Measurements from ENCODE around the gene PGGHG.
"Not testable (repeated sequence)": the region's sequence is repeated elsewhere in the genome, so short reads cannot be mapped to it uniquely, and the experiment has no call there.

The PGGHG gene

DNA sequence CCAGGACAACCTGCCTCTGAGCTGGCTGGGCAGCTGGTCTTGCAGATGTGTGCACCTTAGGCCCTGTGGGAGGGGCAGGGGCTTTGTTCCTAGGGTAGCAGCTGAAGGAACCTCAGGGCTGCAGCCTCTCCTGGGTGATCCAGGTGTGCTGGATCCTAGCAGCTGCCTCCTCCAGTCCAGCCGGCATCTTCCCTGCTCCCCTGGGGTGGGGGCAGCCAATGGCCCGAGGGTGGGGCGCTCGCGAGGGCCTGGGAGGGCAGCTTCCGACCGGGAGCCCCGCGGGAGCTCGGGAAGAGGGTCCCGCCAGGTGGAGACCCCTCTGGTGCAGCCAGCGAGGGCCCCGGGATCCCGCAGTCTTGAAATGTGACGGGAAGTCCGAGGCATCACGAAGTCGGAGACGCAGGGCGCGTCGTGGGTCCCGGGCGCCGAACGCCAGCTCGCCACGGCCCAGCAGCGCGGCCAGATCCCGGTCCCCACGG lies 26.6 kb downstream of the PGGHG start:
- peaks cover 31% of the 10 kb centered on the region for H3K27me3 ChIP-seq
- peak overlapping the region; percentile 80 to 98 for H3K4me3 ChIP-seq (ENCODE audit: low read depth in 1 of 2, low read length in 1 of 2)
- peaks cover 22% of the 10 kb centered on the region for H3K36me3 ChIP-seq
- no peaks in the 10 kb centered on the region for H3K9me3 ChIP-seq
- TF ChIP-seq, protein P1, sequence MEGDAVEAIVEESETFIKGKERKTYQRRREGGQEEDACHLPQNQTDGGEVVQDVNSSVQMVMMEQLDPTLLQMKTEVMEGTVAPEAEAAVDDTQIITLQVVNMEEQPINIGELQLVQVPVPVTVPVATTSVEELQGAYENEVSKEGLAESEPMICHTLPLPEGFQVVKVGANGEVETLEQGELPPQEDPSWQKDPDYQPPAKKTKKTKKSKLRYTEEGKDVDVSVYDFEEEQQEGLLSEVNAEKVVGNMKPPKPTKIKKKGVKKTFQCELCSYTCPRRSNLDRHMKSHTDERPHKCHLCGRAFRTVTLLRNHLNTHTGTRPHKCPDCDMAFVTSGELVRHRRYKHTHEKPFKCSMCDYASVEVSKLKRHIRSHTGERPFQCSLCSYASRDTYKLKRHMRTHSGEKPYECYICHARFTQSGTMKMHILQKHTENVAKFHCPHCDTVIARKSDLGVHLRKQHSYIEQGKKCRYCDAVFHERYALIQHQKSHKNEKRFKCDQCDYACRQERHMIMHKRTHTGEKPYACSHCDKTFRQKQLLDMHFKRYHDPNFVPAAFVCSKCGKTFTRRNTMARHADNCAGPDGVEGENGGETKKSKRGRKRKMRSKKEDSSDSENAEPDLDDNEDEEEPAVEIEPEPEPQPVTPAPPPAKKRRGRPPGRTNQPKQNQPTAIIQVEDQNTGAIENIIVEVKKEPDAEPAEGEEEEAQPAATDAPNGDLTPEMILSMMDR (IDR thresholded peaks at IDR 0.05) = no peak
- H3K27ac ChIP-seq = peak overlapping the region; percentile 95
- H3K4me1 ChIP-seq (ENCODE audit: control insufficient read depth in 1 of 2, insufficient read depth in 1 of 2, low read depth in 1 of 2, low read length in 1 of 2) = peaks cover 62 to 66% of the 10 kb centered on the region in 2 experiments

DNA sequence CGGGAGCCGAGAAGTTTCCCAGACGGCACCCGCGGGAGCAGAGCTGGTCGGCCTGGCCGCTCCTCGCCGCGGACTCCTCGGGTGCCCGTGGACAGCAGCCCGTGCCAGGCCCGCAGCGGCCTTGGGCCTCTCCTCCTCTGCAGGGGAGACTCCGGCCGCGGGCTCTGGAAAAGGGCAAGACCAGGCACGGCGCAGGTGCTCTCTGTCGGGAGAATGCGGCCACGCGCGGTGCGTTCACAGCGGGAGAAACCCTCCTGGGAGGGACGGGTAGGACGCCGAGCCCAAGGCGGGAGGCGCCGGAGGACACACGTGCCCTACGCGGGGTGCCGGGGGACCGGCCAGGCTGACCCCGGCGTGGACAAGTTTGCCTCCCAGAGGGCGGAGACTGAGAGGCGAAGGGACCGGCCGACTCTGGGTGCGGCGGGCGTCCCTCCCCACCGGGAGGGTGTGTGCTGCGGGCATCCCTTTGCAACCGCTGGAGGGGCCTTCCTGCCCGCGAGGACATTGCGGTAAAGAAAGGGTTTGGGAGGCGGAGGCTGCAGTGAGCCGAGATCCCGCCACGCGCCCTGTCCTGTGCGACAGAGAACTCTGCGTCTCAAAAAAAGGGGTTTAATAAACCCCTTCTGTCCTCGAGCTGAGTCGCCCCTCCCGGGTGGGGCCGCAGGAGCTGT lies 27.2 kb downstream of the PGGHG start:
- peak overlapping the region; percentile 95 for H3K27ac ChIP-seq
- TF ChIP-seq, protein P1 (IDR thresholded peaks at IDR 0.05) = no peak
- peaks cover 33% of the 10 kb centered on the region for H3K27me3 ChIP-seq
- peaks cover 22% of the 10 kb centered on the region for H3K36me3 ChIP-seq
- peaks cover 63 to 72% of the 10 kb centered on the region in 2 experiments for H3K4me1 ChIP-seq (ENCODE audit: control insufficient read depth in 1 of 2, insufficient read depth in 1 of 2, low read depth in 1 of 2, low read length in 1 of 2)
- peak overlapping the region; percentile 80 to 98 for H3K4me3 ChIP-seq (ENCODE audit: low read depth in 1 of 2, low read length in 1 of 2)
- H3K9me3 ChIP-seq = no peaks in the 10 kb centered on the region

DNA sequence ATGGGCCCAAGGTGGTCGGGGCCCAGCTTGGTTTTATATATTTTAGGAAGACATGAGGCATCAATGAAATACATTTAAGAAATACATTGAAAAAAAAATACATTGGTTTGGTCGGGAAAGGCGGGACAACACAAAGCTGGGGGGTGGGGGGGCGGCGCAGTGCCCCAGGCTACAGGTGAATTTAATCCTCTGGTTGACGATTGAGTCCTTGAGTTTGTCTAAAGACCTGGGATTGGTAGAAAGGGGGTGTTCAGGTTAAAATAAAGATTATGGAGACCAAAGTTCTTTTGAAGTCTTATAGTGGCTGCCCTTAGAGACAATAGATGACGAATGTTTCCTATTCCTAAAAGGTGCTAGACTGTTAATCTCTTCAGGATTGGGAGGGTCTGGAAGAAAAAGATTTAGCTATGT lies 28.0 kb downstream of the PGGHG start:
- TF ChIP-seq, protein P1 (IDR thresholded peaks at IDR 0.05) = no peak
- Histone ChIP-seq H3K27ac (peak overlapping the region; percentile 95), H3K36me3 (peaks cover 22% of the 10 kb centered on the region), H3K4me1 (ENCODE audit: control insufficient read depth in 1 of 2, insufficient read depth in 1 of 2, low read depth in 1 of 2, low read length in 1 of 2) (peaks cover 60 to 68% of the 10 kb centered on the region in 2 experiments), H3K9me3 (no peaks in the 10 kb centered on the region), H3K4me3 (ENCODE audit: low read depth in 1 of 2, low read length in 1 of 2) (peak overlapping the region; percentile 80 to 98), H3K27me3 (peaks cover 33% of the 10 kb centered on the region)

DNA sequence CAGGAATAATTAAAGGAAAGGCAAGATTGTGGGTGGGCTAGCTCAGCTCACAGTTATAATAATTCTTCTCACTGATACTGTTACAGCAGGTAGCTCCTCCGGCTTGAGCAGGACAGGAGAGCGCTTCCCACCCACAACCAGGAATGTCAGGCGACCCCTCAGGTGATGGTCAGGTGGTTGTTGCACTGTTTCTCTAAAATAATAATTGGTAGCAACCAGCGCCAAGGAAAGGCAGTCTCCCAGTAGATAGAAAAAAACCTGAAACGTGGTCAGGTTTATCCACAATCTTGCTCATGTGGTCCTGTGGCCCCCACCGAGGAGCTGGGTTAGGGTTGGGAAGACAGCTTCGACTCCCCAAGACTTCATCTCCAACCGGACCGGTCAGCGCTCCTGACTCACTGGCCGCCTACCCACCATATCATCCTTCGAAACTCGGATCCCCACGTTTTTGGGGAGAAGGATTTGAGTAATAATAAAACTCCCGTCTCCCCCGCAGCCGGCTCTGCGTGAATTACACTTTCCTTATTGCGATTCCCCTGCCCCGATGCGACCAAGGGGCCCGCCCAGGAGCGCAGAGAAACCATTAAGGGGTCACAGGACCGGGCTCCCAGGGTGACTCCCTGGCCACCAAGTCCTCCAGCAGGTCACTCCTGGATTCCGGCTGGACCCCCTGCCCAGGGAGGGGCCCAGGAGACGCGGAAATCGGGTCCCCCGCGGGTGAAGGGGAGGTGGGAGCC lies 28.9 kb downstream of the PGGHG start:
- not testable (repeated sequence) for H3K9me3 ChIP-seq
- peak overlapping the region; percentile 80 to 98 for H3K4me3 ChIP-seq (ENCODE audit: low read depth in 1 of 2, low read length in 1 of 2)
- peaks cover 22% of the 10 kb centered on the region for H3K36me3 ChIP-seq
- H3K27me3 ChIP-seq = peaks cover 33% of the 10 kb centered on the region
- H3K27ac ChIP-seq = peak overlapping the region; percentile 95
- H3K4me1 ChIP-seq (ENCODE audit: control insufficient read depth in 1 of 2, insufficient read depth in 1 of 2, low read depth in 1 of 2, low read length in 1 of 2) = peaks cover 51 to 58% of the 10 kb centered on the region in 2 experiments

DNA sequence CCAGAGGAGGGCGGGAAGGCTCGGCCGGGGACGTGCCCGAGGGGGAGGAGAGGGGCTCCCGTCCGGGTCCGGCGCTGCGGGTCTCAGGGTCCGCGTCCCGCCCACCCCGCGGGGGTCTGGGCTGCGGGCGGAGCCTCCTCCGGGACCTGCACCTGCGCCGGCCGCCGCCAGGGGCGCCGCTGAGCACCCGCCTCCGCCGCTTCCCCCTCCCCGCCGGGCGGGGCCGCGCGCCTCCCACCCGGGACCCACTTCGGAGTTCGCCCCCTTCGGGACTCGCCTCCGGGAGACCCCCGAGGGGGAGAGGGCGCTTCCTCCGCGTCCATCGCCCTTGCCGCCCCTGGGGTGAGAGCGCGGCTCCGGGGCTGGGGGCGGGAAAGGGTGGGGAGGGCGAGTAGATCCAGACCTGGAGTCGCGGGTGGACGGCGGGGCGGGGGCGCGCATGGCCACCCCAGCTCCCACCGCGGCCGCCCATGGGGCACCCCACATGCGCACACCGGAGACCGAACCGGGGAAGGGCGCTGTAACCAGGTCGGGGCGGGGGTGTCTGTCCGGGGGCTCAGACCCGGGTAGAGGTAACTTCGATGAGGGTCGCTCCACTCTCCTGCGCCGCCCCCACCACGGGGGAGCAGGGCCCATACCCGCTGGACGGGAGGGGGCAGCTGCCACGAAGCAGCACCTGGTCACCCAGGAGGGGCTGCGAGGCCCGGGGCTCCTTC lies 29.6 kb downstream of the PGGHG start:
- H3K9me3 ChIP-seq = not testable (repeated sequence)
- Histone ChIP-seq H3K4me3 (ENCODE audit: low read depth in 1 of 2, low read length in 1 of 2) (peak overlapping the region; percentile 80 to 98), H3K27ac (peak overlapping the region; percentile 78)

DNA sequence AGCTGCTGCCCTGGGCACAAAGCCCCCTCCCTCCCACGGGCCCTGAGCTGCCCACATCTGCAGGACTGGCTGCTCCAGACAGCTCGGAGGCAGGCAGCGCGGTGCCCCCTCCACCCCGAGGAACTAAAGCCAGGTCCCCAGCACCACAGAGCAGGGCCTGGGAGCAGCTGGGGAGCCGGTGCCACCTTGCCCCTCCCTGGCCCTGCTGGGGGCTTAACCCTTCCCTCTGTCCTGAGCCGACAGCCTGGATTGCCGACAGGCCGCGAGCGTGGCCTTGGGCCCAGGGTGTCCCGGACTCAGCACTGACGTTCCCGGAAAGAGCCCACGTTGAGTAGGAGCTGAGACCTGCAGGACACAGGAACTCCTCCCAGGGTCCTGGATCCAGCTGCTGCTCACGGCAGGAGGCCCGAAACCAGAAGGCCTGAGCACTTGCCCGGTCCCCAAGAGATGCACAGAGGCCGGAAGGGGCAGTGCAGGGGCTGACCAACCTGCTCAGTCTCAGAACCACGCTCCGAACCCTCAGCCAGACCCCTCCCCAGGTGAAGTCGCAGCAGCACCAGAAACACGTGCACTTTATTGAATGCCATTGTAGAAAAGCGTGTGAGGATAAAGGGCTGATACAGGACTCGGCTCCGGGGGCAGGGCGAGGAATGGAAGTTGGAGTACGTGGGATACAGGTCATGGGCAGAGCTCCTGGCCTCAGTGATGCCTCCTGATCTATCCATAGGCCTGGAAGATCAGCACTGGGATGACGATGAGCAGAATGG lies 30.4 kb downstream of the PGGHG start:
- Histone ChIP-seq H3K27me3 (peaks cover 33% of the 10 kb centered on the region), H3K36me3 (peaks cover 22% of the 10 kb centered on the region), H3K27ac (peak overlapping the region; percentile 78), H3K4me1 (ENCODE audit: control insufficient read depth in 1 of 2, insufficient read depth in 1 of 2, low read depth in 1 of 2, low read length in 1 of 2) (peaks cover 41 to 46% of the 10 kb centered on the region in 2 experiments), H3K4me3 (ENCODE audit: low read depth in 1 of 2, low read length in 1 of 2) (peak overlapping the region; percentile 63 to 68)
- not testable (repeated sequence) for H3K9me3 ChIP-seq

More for the DNA sequence above, 29.6 kb downstream of the PGGHG start:
- H3K4me1 ChIP-seq (ENCODE audit: control insufficient read depth in 1 of 2, insufficient read depth in 1 of 2, low read depth in 1 of 2, low read length in 1 of 2) = peaks cover 43 to 51% of the 10 kb centered on the region in 2 experiments
- H3K27me3 ChIP-seq = peaks cover 33% of the 10 kb centered on the region
- H3K36me3 ChIP-seq = peaks cover 22% of the 10 kb centered on the region

DNA sequence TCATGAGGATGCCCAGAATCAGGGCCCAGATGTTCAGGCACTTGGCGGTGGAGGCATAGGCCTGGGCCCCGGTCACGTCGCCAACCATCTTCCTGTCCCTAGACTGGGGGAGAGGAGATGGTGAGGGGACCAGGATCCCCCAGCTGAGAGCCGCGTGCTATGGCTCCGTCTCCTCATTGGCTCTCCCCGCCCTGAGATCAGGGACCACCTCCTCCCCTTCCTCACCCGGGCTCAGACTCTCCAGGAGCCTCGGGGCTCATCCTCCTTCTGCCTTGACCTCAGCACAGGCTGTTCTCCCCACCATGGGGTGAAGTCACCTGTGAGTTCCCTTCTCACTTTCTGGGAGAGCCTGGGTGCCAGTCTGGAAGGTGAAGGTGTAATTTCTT lies 31.0 kb downstream of the PGGHG start:
- Histone ChIP-seq H3K36me3 (peaks cover 22% of the 10 kb centered on the region), H3K27ac (peak overlapping the region; percentile 78), H3K4me3 (ENCODE audit: low read depth in 1 of 2, low read length in 1 of 2) (peak overlapping the region; percentile 63 to 68), H3K27me3 (peaks cover 33% of the 10 kb centered on the region), H3K4me1 (ENCODE audit: control insufficient read depth in 1 of 2, insufficient read depth in 1 of 2, low read depth in 1 of 2, low read length in 1 of 2) (peaks cover 40 to 51% of the 10 kb centered on the region in 2 experiments)
- H3K9me3 ChIP-seq = not testable (repeated sequence)

All from neutrophil (primary cell).